Mesendoderm (in vitro differentiated cells): ENCODE data around the gene INTS12.
A peak's percentile ranks its signal among the peaks of the same experiment; 100 is the strongest.
"Not testable (repeated sequence)": the region's sequence is repeated elsewhere in the genome, so short reads cannot be mapped to it uniquely, and the experiment has no call there.

Experiments used
- DNase-seq: peaks from one replicate; pipeline ENCODE4 v3.0.0; 2013
- H2AK5ac ChIP-seq: 2 replicates; pipeline ENCODE4 v1.6.1; 2013; ENCODE audit warnings: low read length, inconsistent platforms
- H2BK120ac ChIP-seq: 2 replicates; pipeline ENCODE4 v1.6.1; 2013; ENCODE audit warnings: low read depth, mild to moderate bottlenecking, low read length, moderate library complexity, mixed read lengths
- H2BK15ac ChIP-seq: replicated peaks from 2 replicates; pipeline ENCODE4 v1.6.1; 2013; ENCODE audit warnings: low read depth, mild to moderate bottlenecking, moderate library complexity
- H2BK5ac ChIP-seq: 2 replicates; pipeline ENCODE4 v1.6.1; 2013; ENCODE audit warnings: low read length, inconsistent platforms
- H3K18ac ChIP-seq: 2 replicates; pipeline ENCODE4 v1.6.1; 2013; ENCODE audit warnings: mild to moderate bottlenecking, low read length, mixed read lengths
- H3K23ac ChIP-seq: one replicate; pipeline ENCODE4 v1.6.1; 2013; ENCODE audit warnings: low read length
- H3K27ac ChIP-seq: 2 replicates; pipeline ENCODE4 v1.5.1; 2013; ENCODE audit warnings: low read depth, mild to moderate bottlenecking, inconsistent platforms, low read length, moderate library complexity
- H3K27me3 ChIP-seq: 2 replicates; pipeline ENCODE4 v1.6.1; 2013; ENCODE audit warnings: low read length, control low read depth, mild to moderate bottlenecking, inconsistent platforms; ENCODE audit not compliant: insufficient read depth, poor library complexity
- H3K36me3 ChIP-seq: 2 replicates; pipeline ENCODE4 v1.6.1; 2013; ENCODE audit warnings: low read length, inconsistent platforms; ENCODE audit not compliant: control insufficient read depth, insufficient read depth
- H3K4ac ChIP-seq: one replicate; pipeline ENCODE4 v1.6.1; 2013; ENCODE audit warnings: low read depth, mild to moderate bottlenecking, low read length, moderate library complexity
- H3K4me1 ChIP-seq: 2 replicates; pipeline ENCODE4 v1.6.1; 2013; ENCODE audit warnings: low read depth, low read length, inconsistent platforms; ENCODE audit not compliant: control insufficient read depth
- H3K4me2 ChIP-seq: 2 replicates; pipeline ENCODE4 v1.6.1; 2013; ENCODE audit warnings: low read length
- H3K4me3 ChIP-seq: 2 replicates; pipeline ENCODE4 v1.5.1; 2013; ENCODE audit warnings: mild to moderate bottlenecking, low read length
- H3K56ac ChIP-seq: one replicate; pipeline ENCODE4 v1.6.1; 2013; ENCODE audit warnings: low read length
- H3K79me1 ChIP-seq: 2 replicates; pipeline ENCODE4 v1.6.1; 2013; ENCODE audit warnings: low read length, inconsistent platforms
- H3K79me2 ChIP-seq: 2 replicates; pipeline ENCODE4 v1.6.1; 2013; ENCODE audit warnings: mild to moderate bottlenecking, low read length; ENCODE audit not compliant: control insufficient read depth, insufficient read depth
- H3K9ac ChIP-seq: 2 replicates; pipeline ENCODE4 v1.6.1; 2013; ENCODE audit warnings: low read length, inconsistent platforms
- H4K5ac ChIP-seq: one replicate; pipeline ENCODE4 v1.6.1; 2013; ENCODE audit warnings: low read length
- H4K8ac ChIP-seq: one replicate; pipeline ENCODE4 v1.6.1; 2013; ENCODE audit warnings: low read depth, mild to moderate bottlenecking, control low read depth, low read length, moderate library complexity
- WGBS: extraction: QIAGEN DNeasy Blood & Tissue Kit; methylation state at CpG from one replicate; pipeline ENCODE4 v1.1.7; 2013; ENCODE audit warnings: low lambda C conversion rate, missing lambda C conversion rate; ENCODE audit not compliant: insufficient coverage; ENCODE audit errors: extremely low coverage; 5-methylcytosine and 5-hydroxymethylcytosine counted together

INTS12 gene

DNA sequence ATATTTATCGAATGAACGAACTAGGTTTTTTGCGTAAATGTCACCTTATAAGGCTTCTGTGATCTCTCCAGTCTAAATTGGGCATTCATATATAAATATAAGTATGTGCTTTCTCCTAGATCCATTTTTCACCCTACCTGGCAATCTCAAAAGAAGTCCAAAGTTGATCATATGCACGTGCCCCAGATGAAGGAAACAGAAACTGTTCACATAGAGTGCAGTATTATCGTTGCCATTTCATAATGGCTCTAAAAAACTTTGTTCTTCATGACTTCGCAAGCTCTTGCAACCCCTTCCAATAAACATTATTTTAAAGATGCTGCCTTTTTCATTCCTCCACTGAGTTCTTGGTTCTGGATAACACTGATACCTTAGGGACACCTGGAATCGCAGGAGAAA lies 708 bp downstream of the INTS12 start:
- H3K4me3 ChIP-seq, result peak overlapping the region; percentile 32
- H3K79me1 ChIP-seq, result peaks cover 9% of the 10 kb centered on the region
- no peak overlapping the region for H2AK5ac ChIP-seq
- H4K8ac ChIP-seq, result no peak overlapping the region
- no CpG with 5 or more reads among the region's 7 CpGs for WGBS
- no peak overlapping the region for H3K23ac ChIP-seq
- H3K27ac ChIP-seq, result no peak overlapping the region
- H3K9ac ChIP-seq, result peak overlapping the region; percentile 84
- no peak overlapping the region for H4K5ac ChIP-seq
- no peak for DNase-seq
- H3K79me2 ChIP-seq, result peaks cover 14% of the 10 kb centered on the region
- H3K4me2 ChIP-seq, result peak overlapping the region; percentile 56
- H3K27me3 ChIP-seq, result no peaks in the 10 kb centered on the region
- no peak overlapping the region for H3K4ac ChIP-seq
- H2BK5ac ChIP-seq, result no peak overlapping the region
- H2BK15ac ChIP-seq, result no peak overlapping the region
- no peak overlapping the region for H3K18ac ChIP-seq
- no peaks in the 10 kb centered on the region for H3K36me3 ChIP-seq
- H3K56ac ChIP-seq, result peak overlapping the region; percentile 91
- no peaks in the 10 kb centered on the region for H3K4me1 ChIP-seq
- H2BK120ac ChIP-seq, result no peak overlapping the region

DNA sequence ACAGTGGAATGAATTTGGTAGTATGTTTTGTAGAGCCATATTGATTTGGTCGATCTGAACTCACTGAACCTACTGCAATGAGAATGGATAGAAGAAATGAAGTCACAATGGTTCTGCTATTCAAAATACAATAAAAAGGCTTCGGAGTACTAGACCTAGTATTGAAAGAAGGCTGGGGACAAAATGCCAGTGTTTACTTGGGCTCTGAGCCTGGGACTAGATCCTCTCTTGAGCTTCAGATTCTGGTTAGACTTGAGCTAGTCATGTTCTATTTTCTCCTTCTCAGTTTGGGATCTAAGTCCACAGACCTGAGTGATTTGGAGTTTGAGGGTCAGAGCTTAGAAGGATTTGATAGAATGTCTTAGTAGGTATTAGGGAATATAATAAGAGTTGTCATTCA lies 9.9 kb downstream of the INTS12 start:
- no peak overlapping the region for H3K56ac ChIP-seq
- no peak overlapping the region for H3K4me3 ChIP-seq
- no peak overlapping the region for H3K23ac ChIP-seq
- H2BK120ac ChIP-seq, result no peak overlapping the region
- H2BK15ac ChIP-seq, result no peak overlapping the region
- H3K36me3 ChIP-seq, result no peaks in the 10 kb centered on the region
- no peak overlapping the region for H3K9ac ChIP-seq
- H3K79me1 ChIP-seq, result no peaks in the 10 kb centered on the region
- no peak overlapping the region for H4K5ac ChIP-seq
- H3K4ac ChIP-seq, result no peak overlapping the region
- no peaks in the 10 kb centered on the region for H3K4me1 ChIP-seq
- no peak for DNase-seq
- no peak overlapping the region for H3K27ac ChIP-seq
- no peak overlapping the region for H2BK5ac ChIP-seq
- no CpG with 5 or more reads among the region's 2 CpGs for WGBS
- no peak overlapping the region for H4K8ac ChIP-seq
- no peak overlapping the region for H3K4me2 ChIP-seq
- H2AK5ac ChIP-seq, result no peak overlapping the region
- H3K27me3 ChIP-seq, result no peaks in the 10 kb centered on the region
- H3K79me2 ChIP-seq, result no peaks in the 10 kb centered on the region
- no peak overlapping the region for H3K18ac ChIP-seq

DNA sequence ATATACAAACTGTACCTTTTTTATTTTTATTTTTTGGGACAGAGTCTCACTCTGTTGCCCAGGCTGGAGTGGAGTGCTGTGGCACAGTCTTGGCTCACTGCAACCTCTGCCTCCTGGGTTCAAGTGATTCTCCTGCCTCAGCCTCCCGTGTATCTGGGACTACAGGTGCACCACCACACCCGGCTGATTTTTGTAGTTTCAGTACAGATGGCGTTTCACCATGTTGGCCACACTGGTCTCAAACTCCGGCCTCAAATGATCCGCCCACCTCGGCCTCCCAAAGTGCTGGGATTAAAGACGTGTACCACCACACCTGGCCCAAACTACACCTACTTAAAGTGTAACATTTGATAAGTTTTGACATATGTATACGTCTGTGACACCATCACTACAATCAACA lies 12.7 kb downstream of the INTS12 start:
- no CpG with 5 or more reads among the region's 8 CpGs for WGBS

DNA sequence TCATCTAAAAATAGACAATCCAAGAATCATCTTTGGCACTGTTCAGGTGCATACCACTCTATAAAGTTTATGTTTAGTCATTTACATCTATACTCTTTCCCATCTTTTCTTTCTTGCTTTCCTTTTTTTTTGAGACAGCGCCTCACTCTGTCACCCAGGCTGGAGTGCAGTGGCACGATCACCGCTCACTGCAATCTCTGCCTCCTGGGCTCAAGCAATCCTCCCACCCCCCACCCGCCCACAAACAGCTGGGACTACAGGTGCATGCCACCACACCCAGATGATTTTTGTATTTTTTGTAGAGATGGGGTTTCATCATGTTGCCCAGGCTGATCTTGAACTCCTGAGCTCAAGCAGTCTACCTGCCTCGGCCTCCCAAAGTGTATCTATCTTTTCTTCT lies 13.7 kb downstream of the INTS12 start:
- WGBS, result no CpG with 5 or more reads among the region's 5 CpGs

More for the DNA sequence above, 12.7 kb downstream of the INTS12 start:
- H3K4me1 ChIP-seq, H2BK120ac ChIP-seq, H3K4ac ChIP-seq, H3K4me3 ChIP-seq, H3K56ac ChIP-seq, H3K9ac ChIP-seq, H4K5ac ChIP-seq, H3K27ac ChIP-seq, H2AK5ac ChIP-seq, DNase-seq, H3K36me3 ChIP-seq, H2BK5ac ChIP-seq, H3K18ac ChIP-seq, H3K27me3 ChIP-seq, H3K79me1 ChIP-seq, H3K79me2 ChIP-seq, H2BK15ac ChIP-seq, H4K8ac ChIP-seq, H3K23ac ChIP-seq, H3K4me2 ChIP-seq: not testable (repeated sequence)

DNA sequence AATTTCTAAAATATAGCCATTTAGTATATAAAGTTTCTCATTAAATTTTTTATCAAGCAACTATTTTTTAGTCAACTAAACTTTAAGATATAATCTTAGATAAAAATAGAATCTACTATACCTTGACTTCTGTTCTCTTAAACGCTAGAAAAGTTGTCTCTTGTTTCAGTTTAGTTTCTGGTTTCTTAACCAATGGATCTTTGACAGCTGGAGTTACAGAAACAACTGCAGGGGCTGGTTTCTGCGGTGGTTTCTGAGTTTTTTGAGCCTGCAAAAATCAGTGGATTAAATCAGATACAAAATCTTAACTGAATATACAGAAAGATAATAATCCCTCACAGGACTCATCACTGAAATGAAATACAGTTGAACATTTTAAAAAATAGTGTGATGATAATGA lies 21.9 kb downstream of the INTS12 start:
- H3K23ac ChIP-seq, result no peak overlapping the region
- H3K36me3 ChIP-seq, result no peaks in the 10 kb centered on the region
- no peak overlapping the region for H4K8ac ChIP-seq
- no peaks in the 10 kb centered on the region for H3K79me2 ChIP-seq
- H2BK120ac ChIP-seq, result no peak overlapping the region
- no peaks in the 10 kb centered on the region for H3K4me1 ChIP-seq
- H3K56ac ChIP-seq, result no peak overlapping the region
- no peak overlapping the region for H2BK15ac ChIP-seq
- H3K79me1 ChIP-seq, result no peaks in the 10 kb centered on the region
- DNase-seq, result no peak
- H2AK5ac ChIP-seq, result no peak overlapping the region
- WGBS, result no CpG with 5 or more reads among the region's 2 CpGs
- no peak overlapping the region for H3K4me3 ChIP-seq
- no peak overlapping the region for H3K9ac ChIP-seq
- no peak overlapping the region for H3K18ac ChIP-seq
- H3K27ac ChIP-seq, result no peak overlapping the region
- no peak overlapping the region for H4K5ac ChIP-seq
- no peak overlapping the region for H2BK5ac ChIP-seq
- no peak overlapping the region for H3K4me2 ChIP-seq
- no peak overlapping the region for H3K4ac ChIP-seq
- H3K27me3 ChIP-seq, result no peaks in the 10 kb centered on the region

More for the DNA sequence above, 13.7 kb downstream of the INTS12 start:
- H3K56ac ChIP-seq, H3K4me2 ChIP-seq, H3K27ac ChIP-seq, H2BK5ac ChIP-seq, H3K9ac ChIP-seq, H3K4me3 ChIP-seq, H2BK15ac ChIP-seq, H3K27me3 ChIP-seq, H3K4ac ChIP-seq, H4K8ac ChIP-seq, H3K79me1 ChIP-seq, H2BK120ac ChIP-seq, H2AK5ac ChIP-seq, H4K5ac ChIP-seq, DNase-seq, H3K23ac ChIP-seq, H3K4me1 ChIP-seq, H3K18ac ChIP-seq, H3K36me3 ChIP-seq, H3K79me2 ChIP-seq: not testable (repeated sequence)

DNA sequence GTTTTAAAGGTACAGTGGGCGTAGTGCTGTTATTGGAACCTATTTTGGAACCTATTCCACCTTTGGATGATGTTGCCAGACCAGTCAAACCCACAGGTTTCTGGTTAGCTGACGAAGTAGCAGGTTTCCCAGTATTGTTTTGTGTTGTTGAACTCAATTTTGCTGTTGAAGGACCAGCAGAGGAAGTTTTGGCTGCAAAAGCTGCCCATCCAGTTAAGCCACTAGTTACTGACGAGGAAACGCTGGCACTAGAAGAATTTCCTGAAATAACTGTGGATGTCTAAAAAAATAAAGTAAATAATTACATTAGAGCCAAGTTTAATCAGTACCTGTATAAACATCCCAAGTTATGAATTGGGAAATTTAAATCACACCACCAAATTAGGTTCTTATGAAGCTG lies 25.5 kb downstream of the INTS12 start:
- H3K9ac ChIP-seq, result no peak overlapping the region
- no peak overlapping the region for H4K5ac ChIP-seq
- no peak overlapping the region for H3K18ac ChIP-seq
- DNase-seq, result no peak
- H2BK15ac ChIP-seq, result no peak overlapping the region
- no peak overlapping the region for H3K4ac ChIP-seq
- no peaks in the 10 kb centered on the region for H3K79me1 ChIP-seq
- no peak overlapping the region for H2BK5ac ChIP-seq
- H2BK120ac ChIP-seq, result no peak overlapping the region
- H3K27me3 ChIP-seq, result no peaks in the 10 kb centered on the region
- no peaks in the 10 kb centered on the region for H3K36me3 ChIP-seq
- H3K56ac ChIP-seq, result no peak overlapping the region
- H3K27ac ChIP-seq, result no peak overlapping the region
- no peaks in the 10 kb centered on the region for H3K79me2 ChIP-seq
- no peak overlapping the region for H3K23ac ChIP-seq
- no peaks in the 10 kb centered on the region for H3K4me1 ChIP-seq
- H4K8ac ChIP-seq, result no peak overlapping the region
- WGBS, result no CpG with 5 or more reads among the region's 4 CpGs
- no peak overlapping the region for H2AK5ac ChIP-seq
- no peak overlapping the region for H3K4me3 ChIP-seq
- H3K4me2 ChIP-seq, result no peak overlapping the region
